ENCODE measurements around the gene NHERF1. TPM values are rescaled to one million over a fixed set of nuclear protein-coding genes. Genes with fewer than 3 reads are reported as not detected.

The NHERF1 gene
- total and polyA plus RNA-seq, 2 of the 13 experiments (the other 11 are each of a cell fraction or from before 2014, with no cell fraction given), result 169 to 269 TPM

DNA sequence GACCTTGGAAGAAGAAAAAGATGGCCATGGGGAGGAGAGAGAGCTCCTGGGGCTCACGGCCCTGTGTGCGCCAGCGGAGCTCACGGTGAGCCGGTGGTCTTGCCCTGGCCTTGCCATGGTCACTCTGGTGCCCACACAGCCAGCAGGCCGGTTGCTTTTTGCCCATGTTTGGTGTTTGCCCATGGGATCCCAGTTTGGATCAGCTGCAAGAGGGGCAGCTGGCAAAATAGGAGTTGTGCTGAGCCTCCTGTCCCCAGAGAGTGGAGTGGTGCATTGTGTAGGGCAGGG, 1.6 kb downstream of the NHERF1 start (continued):
- peak; percentile 7; the same call in 1 of the 2 replicates for TF ChIP-seq RELA (CRISPR knock-in tag; IDR thresholded peaks at IDR 0.05)
- 0 out of 2 replicates have a peak, but pooled peaks have one; percentile 7 for TF ChIP-seq ZNF670 (CRISPR knock-in tag; IDR thresholded peaks at IDR 0.05; ENCODE audit: borderline replicate concordance)
- TF ChIP-seq, protein P1, sequence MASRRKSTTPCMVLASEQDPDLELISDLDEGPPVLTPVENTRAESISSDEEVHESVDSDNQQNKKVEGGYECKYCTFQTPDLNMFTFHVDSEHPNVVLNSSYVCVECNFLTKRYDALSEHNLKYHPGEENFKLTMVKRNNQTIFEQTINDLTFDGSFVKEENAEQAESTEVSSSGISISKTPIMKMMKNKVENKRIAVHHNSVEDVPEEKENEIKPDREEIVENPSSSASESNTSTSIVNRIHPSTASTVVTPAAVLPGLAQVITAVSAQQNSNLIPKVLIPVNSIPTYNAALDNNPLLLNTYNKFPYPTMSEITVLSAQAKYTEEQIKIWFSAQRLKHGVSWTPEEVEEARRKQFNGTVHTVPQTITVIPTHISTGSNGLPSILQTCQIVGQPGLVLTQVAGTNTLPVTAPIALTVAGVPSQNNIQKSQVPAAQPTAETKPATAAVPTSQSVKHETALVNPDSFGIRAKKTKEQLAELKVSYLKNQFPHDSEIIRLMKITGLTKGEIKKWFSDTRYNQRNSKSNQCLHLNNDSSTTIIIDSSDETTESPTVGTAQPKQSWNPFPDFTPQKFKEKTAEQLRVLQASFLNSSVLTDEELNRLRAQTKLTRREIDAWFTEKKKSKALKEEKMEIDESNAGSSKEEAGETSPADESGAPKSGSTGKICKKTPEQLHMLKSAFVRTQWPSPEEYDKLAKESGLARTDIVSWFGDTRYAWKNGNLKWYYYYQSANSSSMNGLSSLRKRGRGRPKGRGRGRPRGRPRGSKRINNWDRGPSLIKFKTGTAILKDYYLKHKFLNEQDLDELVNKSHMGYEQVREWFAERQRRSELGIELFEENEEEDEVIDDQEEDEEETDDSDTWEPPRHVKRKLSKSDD (CRISPR knock-in tag; IDR thresholded peaks at IDR 0.05; ENCODE audit: low read depth), result no peak
- TF ChIP-seq, protein P2, sequence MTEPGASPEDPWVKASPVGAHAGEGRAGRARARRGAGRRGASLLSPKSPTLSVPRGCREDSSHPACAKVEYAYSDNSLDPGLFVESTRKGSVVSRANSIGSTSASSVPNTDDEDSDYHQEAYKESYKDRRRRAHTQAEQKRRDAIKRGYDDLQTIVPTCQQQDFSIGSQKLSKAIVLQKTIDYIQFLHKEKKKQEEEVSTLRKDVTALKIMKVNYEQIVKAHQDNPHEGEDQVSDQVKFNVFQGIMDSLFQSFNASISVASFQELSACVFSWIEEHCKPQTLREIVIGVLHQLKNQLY (CRISPR knock-in tag; IDR thresholded peaks at IDR 0.05), result 0 out of 2 replicates have a peak, but pooled peaks have one; percentile 3
- TF ChIP-seq ZBTB7B (CRISPR knock-in tag; IDR thresholded peaks at IDR 0.05), result no peak
- TF ChIP-seq, protein P3, sequence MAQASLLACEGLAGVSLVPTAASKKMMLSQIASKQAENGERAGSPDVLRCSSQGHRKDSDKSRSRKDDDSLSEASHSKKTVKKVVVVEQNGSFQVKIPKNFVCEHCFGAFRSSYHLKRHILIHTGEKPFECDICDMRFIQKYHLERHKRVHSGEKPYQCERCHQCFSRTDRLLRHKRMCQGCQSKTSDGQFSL (CRISPR knock-in tag; IDR thresholded peaks at IDR 0.05), result no peak
- 0 out of 2 replicates have a peak, but pooled peaks have one; percentile 61 for TF ChIP-seq ZNF354B (CRISPR knock-in tag; IDR thresholded peaks at IDR 0.05)
- peak; percentile 75 for TF ChIP-seq AGO2 (optimal IDR thresholded peaks at IDR 0.05; ENCODE audit: low read depth, low read length)
- TF ChIP-seq ZC3H13 (CRISPR knock-in tag; IDR thresholded peaks at IDR 0.05), result no peak
- TF ChIP-seq, protein P4, sequence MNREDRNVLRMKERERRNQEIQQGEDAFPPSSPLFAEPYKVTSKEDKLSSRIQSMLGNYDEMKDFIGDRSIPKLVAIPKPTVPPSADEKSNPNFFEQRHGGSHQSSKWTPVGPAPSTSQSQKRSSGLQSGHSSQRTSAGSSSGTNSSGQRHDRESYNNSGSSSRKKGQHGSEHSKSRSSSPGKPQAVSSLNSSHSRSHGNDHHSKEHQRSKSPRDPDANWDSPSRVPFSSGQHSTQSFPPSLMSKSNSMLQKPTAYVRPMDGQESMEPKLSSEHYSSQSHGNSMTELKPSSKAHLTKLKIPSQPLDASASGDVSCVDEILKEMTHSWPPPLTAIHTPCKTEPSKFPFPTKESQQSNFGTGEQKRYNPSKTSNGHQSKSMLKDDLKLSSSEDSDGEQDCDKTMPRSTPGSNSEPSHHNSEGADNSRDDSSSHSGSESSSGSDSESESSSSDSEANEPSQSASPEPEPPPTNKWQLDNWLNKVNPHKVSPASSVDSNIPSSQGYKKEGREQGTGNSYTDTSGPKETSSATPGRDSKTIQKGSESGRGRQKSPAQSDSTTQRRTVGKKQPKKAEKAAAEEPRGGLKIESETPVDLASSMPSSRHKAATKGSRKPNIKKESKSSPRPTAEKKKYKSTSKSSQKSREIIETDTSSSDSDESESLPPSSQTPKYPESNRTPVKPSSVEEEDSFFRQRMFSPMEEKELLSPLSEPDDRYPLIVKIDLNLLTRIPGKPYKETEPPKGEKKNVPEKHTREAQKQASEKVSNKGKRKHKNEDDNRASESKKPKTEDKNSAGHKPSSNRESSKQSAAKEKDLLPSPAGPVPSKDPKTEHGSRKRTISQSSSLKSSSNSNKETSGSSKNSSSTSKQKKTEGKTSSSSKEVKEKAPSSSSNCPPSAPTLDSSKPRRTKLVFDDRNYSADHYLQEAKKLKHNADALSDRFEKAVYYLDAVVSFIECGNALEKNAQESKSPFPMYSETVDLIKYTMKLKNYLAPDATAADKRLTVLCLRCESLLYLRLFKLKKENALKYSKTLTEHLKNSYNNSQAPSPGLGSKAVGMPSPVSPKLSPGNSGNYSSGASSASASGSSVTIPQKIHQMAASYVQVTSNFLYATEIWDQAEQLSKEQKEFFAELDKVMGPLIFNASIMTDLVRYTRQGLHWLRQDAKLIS (CRISPR knock-in tag; IDR thresholded peaks at IDR 0.05), result 0 out of 2 replicates have a peak, but pooled peaks have one; percentile 19
- TF ChIP-seq ZNF572 (CRISPR knock-in tag; IDR thresholded peaks at IDR 0.05), result peak; percentile 70; the same call in 1 of the 2 replicates
